HG02970 (cell line): ENCODE data around the gene EHMT1.
"Not testable (repeated sequence)": the region's sequence is repeated elsewhere in the genome, so short reads cannot be mapped to it uniquely, and the experiment has no call there.

Experiments used
- ATAC-seq: cut with Tn5 transposase; IDR thresholded peaks from one replicate; pipeline ENCODE4 v1.9.1; 2021; ENCODE audit warnings: mild to moderate bottlenecking, moderate library complexity, moderate number of reproducible peaks; ENCODE audit not compliant: unreplicated experiment, low FRiP score

EHMT1 gene

GRCh38 chr9:137590123-137590468 lies 28.7 kb upstream of the EHMT1 start:
- ATAC-seq: no peak

GRCh38 chr9:137590469-137591383 lies 28.1 kb upstream of the EHMT1 start, which contains the start of gene ZMYND19:
TSS of gene ZMYND19 (minus strand) at chr9:137590512. CDS start at chr9:137590263, 249 bp downstream.
- peak; percentile 83 for ATAC-seq

GRCh38 chr9:137592767-137593166 lies 26.0 kb upstream of the EHMT1 start:
- ATAC-seq: no peak

GRCh38 chr9:137593176-137593575 lies 25.6 kb upstream of the EHMT1 start:
- no peak for ATAC-seq

- ATAC-seq: not testable (repeated sequence)
Observed at GRCh38 chr9:137596577-137596976, 22.2 kb upstream of the EHMT1 start.

- no peak for ATAC-seq
Observed at GRCh38 chr9:137598943-137599342, 19.9 kb upstream of the EHMT1 start.

- no peak for ATAC-seq
Observed at GRCh38 chr9:137602661-137603060, 16.1 kb upstream of the EHMT1 start.

GRCh38 chr9:137603879-137604278 lies 14.9 kb upstream of the EHMT1 start:
- no peak for ATAC-seq

GRCh38 chr9:137604345-137605086 lies 14.3 kb upstream of the EHMT1 start:
- no peak for ATAC-seq

GRCh38 chr9:137605121-137606004 lies 13.4 kb upstream of the EHMT1 start, which contains the start of gene ARRDC1:
TSS of gene ARRDC1 (plus strand) at chr9:137605686. CDS start at chr9:137605718, 32 bp downstream.
- ATAC-seq: peak; percentile 87

- ATAC-seq: peak; percentile 11
Observed at GRCh38 chr9:137606005-137606621, 12.7 kb upstream of the EHMT1 start.

- no peak for ATAC-seq
Observed at GRCh38 chr9:137606734-137607138, 12.1 kb upstream of the EHMT1 start.

- ATAC-seq: no peak
Observed at GRCh38 chr9:137607141-137607857, 11.5 kb upstream of the EHMT1 start.

- ATAC-seq: no peak
Observed at GRCh38 chr9:137610944-137611343, 7.9 kb upstream of the EHMT1 start.

- no peak for ATAC-seq
Observed at GRCh38 chr9:137611623-137612609, 6.9 kb upstream of the EHMT1 start.

GRCh38 chr9:137612741-137613142 lies 6.1 kb upstream of the EHMT1 start:
- no peak for ATAC-seq

GRCh38 chr9:137613259-137613658 lies 5.5 kb upstream of the EHMT1 start:
- no peak for ATAC-seq
